GM12872 (cell line): ENCODE results near the gene CFAP45.

Experiments
- TF ChIP-seq, protein P1 (sequence below): IDR thresholded peaks from 3 replicates; pipeline ENCODE4 v1.5.1; 2011; ENCODE audit warnings: low read depth, mild to moderate bottlenecking, low read length, moderate library complexity; ENCODE audit not compliant: insufficient read depth

The CFAP45 gene

DNA sequence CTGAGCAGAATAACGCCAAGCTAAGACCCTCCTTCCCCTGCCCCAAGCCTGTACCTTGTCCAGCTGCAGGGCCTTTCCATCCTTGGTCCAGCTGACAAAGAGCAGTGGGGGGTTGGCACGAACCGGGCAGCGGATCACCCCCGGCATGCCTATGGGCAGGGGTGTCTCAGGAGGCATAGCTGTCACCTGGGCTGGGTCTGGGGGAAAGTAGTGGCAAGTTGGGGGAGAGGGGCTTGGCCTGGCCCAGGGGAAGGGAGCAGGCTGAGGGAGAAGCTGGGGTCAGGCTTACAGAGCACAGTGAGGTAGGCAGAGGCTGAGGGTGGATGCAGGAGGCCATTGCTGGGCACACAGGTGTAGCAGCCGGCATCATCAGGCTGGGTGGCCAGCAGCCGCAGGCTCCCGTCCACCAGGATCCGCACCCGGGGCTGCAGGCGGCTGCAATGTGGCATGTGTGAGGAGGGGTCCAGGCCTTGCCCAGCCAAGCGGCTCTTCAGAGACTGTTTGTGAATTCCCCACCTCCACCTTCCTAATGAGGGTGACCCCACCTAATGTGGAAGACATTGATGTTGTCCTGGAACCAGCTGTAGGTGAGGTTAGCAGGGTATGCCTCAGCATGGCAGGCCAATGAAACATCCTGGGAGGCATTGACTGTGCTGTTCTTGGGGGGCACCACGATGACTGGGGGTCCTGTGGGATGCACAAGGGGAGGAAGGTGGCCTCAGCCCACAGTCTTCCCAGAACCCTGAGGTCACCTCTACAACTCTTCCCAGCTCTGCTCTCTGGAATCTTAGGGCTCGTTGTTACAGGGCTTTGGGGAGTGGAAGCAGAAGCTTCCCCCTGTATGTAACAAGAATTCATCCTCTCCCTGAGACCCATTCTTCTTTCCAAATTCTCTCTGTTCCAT lies 34.4 kb upstream of the CFAP45 start:
- TF ChIP-seq, protein P1, sequence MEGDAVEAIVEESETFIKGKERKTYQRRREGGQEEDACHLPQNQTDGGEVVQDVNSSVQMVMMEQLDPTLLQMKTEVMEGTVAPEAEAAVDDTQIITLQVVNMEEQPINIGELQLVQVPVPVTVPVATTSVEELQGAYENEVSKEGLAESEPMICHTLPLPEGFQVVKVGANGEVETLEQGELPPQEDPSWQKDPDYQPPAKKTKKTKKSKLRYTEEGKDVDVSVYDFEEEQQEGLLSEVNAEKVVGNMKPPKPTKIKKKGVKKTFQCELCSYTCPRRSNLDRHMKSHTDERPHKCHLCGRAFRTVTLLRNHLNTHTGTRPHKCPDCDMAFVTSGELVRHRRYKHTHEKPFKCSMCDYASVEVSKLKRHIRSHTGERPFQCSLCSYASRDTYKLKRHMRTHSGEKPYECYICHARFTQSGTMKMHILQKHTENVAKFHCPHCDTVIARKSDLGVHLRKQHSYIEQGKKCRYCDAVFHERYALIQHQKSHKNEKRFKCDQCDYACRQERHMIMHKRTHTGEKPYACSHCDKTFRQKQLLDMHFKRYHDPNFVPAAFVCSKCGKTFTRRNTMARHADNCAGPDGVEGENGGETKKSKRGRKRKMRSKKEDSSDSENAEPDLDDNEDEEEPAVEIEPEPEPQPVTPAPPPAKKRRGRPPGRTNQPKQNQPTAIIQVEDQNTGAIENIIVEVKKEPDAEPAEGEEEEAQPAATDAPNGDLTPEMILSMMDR = no peak

DNA sequence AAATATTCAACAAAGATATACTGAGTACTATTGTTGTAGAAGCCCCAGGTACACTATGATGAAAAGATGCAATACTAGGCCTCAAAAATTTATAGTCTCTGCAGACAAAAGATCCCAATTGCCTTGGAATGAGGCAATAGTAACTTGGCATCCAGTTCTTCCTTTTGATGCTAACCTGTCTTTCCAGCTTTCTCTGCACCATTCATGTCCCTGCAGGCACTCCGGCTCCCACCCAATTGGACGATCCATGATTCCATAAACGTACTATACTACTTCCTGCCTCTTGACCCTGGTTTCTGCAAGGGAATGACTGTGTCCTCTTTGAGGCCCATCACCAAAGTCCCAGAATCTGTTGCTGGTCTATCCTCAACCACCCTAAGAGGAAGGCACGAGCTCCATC lies 33.4 kb upstream of the CFAP45 start:
- TF ChIP-seq, protein P1 = no peak

DNA sequence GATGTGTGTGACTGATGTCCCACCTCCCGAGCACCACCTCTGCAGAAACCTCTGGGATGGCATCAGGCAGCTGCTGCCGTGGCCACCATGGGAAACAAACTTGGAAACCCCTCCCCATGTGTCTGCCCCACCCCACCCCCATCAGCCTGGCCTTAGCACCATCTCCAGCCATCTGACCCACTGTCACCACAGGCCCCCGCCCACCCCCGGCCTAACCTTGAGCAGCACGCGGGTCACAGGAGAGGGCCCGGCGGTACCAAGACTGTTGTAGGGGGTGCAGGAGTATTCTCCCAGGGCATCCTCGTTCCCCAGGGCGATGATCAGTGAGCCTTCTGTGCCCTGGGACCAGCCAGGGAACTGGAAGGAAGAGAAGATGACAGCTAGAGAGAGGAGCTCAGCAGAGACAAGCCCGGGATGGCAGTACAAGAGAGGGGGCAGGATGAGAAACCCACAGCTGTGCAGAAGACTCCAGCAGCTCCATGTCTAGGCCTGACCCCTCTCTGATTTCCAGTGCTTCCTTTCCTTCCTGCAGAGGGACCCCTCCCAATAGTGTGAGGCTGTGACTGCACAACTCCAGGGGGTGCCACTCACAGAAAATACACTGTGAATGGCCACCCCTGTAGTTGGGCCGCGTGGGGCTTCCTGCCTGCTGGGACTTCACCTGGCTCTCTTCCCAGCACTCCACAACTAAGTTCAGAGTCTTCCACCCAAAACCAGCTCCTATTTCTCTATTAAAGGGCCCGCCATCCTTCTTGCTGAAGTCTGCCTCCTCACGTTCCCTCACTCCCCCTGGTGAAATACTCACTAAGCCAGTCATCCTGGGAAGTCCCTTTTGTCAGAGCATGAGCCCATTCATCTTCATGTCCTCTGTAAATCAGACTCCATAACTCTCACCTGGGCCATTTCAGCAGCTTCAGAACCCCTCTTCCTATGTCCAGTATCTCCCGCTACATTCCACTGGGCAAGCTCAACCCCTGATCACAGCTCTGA lies 32.6 kb upstream of the CFAP45 start:
- TF ChIP-seq, protein P1 = no peak

GRCh38 chr1:159931795-159932173 lies 31.8 kb upstream of the CFAP45 start:
- TF ChIP-seq, protein P1 = no peak

GRCh38 chr1:159931101-159931794 lies 31.3 kb upstream of the CFAP45 start:
- TF ChIP-seq, protein P1 = no peak

DNA sequence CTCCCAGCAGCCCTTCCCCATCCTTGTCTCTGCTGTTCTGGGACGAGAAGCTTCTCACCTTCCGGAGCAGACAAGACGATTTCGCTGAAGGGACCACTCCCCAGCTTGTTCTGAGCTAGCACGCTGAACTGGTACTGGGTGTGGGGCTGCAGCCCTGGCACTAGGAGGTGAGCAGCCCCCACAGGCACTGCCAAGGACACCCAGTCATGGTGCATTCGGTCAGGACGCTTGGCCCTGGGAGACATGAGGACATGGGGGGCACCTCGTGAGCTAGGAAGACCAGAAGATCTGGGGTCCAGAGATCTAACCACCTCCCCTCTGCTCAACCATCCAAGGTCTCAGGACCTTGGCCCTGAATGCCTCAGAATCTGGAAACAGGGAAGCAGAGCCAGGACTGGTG lies 30.7 kb upstream of the CFAP45 start:
- TF ChIP-seq, protein P1 = no peak
